ENCODE results near the gene SYNC.

GRCh38 chr1:32709476-32709875 lies 6.9 kb upstream of the SYNC start:
- TF ChIP-seq CTCF (IDR thresholded peaks at IDR 0.05): no peak
- no peak for TF ChIP-seq POLR2A (IDR thresholded peaks at IDR 0.05)
